Medulla oblongata (tissue), 1 donor: ENCODE results near the gene VSIR.

Source experiments
- DNase-seq: peaks from one replicate; pipeline ENCODE4 v3.0.0-alpha.2; 2015; ENCODE audit errors: extremely low spot score

The VSIR gene

DNA sequence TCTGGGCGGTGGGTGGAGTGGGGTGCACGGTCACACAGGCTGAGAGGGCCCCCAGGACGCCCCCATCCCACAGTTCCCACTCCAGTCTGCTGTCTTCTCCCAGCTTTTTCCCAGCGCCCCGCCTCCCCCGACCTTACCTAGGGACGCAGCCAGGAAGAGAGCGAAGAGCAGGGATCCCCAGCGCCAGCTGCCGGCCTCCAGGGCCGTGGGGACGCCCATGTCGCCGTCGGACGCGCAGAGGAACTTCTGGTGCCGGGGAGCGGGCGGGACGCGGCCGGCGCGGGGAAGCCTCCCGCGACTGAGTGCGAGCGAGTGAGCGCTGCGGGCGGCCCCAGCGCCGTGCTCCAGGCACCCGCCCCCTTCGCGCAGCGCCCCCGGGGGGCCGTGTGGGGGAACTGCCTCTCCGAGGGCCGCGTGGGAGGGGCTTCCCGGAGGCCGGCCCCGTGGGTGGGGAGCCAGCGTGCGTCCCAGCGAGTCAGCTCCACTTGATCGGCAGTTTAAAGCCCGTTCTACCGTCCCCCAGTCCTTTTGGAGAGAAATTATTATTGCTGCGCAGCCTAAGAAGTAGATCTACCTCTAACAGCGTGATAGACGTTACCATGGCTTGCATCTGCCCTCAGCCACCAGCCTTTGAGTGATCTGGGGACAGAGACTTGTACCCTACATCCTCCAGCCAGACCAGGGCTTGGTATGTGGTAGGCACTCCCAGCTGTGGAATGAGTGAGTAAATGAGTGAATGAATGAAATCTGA, at the start of gene VSIR:
Gene VSIR (minus strand): TSS at position 300 of the 751 bp plus-strand sequence. CDS start 81 bp downstream, at position 219.
- DNase-seq: peak; percentile 88

DNA sequence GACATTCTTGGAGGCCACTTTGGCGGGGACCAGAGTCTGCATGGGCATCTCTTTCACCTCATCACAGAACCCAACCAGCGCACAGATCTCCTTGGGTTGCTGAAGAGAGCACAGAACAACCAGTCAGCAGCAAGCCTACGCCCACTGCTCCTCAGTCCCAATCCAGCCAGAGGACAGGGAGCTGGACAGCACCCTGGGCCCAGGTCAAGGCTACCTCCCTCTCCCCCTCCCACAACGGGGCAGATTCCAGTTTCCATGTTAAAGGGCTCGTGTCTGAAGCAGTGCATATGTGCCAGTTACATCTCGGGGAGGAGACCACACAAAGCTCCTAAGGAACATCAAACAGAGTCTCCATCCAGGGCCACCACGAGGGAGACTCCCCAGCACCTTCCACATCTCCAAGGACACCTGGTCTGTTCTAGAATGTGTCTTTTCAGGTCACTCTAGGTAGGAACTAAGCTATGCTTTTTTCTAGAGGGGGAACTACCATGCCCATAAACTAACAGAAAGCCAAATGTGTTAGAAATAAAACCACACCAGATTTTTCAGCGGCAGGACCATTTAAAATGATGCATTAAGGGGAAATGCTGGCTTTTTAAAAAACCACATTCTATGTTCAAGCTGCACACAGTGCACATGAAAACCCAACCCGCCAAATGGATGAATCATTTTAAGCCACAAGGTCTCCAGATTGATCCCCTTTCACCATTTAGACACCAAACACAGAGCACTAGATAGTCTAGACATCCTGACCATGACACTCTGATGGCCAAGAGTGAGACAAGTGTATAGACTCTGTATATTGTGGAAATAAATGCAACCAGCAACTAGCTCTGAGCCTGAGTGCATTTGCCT, 48.8 kb upstream of the VSIR start:
- DNase-seq: no peak

- DNase-seq: no peak
These were observed 47.6 kb upstream of the VSIR start for GRCh38 chr10:71820966-71821365.

GRCh38 chr10:71819985-71820384, 46.7 kb upstream of the VSIR start:
- DNase-seq: no peak

- no peak for DNase-seq
These were observed 46.1 kb upstream of the VSIR start for GRCh38 chr10:71819441-71819861.

DNA sequence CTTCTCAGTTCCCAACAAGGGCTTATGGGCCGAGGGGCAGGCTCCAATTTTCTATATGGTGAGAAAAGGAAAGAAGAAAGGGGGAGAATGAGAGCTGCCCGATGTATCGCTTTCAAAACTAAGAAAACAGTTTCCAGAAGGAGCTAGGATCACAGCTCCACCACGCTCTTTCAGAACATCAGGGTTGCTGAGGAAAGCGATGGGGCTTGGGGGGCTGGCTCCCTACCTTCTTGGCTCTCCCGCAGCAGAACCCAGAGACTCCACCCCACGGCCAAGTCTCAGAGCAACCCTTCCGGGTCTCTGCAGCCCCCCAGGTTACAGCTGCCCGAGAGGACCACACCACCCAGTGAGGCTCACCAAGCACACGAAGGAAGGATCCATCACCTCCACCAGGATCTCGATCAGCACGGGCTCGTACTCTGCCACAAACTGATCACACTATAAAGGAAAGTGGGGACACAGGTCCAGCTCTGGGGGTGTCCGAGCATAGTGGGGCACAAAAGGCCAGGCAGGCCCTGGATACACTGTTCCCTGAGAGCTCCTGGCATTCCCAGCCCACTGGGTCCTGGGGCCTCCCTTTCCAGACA, 45.4 kb upstream of the VSIR start:
- DNase-seq: no peak

DNA sequence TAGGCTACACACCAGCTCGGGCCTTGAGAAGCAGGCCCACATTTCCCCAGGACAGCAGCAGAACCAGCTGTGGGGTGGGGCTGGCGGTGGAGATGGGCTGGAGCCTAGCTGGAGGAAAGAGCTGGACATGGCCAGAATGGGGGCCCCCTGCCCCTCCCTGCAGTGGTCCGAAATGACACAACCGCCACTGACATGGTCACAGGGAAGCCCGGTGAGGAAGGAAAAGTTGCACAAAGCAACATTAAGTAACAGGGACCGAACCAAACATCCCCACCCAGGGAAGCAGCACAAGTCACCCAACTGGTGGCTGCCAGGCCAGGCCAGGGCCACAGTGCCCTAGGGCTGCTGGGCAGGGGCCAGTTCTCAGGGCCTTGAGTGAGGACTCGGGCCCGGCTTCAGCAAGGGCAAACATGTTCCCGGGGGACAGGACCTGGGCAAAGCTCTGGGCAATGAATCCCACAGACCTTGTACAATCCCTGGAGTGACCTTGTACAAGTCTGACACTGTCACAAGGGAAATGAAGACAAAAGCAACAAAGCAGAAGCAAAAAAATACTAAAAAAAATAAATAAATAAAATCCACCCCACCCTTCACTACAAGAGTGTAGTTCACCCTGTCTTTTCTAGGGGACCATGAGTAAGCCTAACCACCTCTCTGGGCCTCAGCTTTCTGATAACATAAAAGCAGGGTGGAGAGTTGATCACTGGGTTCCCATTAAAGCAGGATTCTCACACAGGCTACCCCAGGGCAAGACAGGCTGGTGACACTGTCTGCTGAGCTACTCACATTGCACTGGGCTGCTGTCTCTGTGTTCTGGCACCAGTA, 44.7 kb upstream of the VSIR start:
- no peak for DNase-seq

DNA sequence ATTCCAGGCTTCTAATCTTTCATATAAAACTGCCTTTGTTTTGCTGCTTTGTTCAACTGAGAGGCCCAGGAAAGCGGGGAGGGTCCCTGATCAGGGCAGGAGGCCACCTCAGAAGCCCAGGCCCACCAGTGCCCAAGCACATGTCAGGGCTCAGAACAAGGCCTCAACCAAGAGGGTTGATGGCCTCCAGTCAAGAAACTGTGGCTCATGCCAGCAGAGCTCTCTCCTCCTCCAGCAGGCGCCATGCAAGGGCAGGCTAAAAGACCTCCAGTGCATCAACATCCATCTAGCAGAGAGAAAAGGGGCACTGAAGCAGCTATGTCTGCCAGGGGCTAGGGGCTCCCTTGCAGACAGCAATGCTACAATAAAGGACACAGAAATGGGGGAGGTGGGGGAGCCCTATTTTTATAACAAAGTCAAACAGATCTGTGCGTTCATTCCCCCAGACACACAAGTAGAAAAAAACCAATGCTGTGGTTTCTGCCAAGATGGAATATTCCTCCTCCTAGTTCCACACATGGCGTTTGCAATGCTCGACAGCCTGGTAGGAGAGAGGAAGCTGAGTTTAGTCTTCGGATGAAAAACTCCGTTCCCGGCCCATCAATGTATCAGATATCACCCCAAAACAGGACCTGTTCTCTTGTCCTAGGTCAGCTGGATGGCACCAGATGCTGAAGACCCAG, 43.8 kb upstream of the VSIR start:
- DNase-seq: no peak

DNA sequence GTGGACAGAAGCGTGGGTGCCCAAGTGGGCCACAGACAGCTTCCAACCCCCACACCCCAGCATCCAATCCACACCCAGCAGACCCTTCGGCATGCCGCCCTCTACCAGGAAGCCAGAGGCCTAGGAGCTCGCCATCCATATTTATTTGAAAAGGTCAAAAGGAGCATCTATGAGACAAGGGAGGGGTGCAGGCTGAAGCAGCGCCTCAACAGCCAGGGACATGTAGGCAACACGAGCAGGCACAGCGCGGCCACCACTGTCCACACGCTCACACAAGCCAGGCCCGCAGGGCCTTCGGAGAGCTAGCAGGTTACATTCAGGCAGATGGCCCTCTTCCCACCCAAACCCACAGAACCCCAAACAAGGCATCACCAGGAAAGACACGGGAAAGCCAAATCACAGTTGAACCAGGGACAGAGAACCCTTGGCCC, 43.1 kb upstream of the VSIR start:
- no peak for DNase-seq

DNA sequence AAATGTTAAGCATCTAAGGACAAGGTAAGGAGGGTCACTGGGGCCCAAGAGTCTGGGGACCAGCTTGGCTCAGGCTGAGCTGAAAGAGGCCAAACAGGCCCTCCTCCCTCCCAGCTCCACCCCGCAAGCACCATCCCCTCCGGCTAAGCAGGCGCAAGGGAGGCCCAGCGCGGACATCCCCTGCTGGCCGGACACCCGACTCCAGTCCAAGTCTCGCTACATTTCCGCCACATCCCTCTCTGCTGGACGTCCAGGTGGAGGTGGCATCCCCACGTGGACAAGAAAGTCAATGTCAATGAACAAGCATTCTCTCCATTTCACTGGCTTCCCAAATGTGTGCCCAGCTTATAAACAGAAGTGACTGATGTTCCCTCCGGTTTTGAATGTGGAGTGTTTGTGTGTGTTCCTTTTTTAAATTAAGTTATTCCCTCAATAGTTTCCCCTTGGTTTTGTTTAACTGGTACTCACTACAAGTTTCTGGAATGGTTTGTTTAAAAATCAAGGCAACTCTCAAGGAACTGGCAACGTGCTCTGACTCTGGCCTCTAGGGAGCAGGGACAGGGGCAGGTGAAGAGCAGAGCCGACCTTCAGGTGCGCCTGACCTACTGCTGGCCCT, 42.3 kb upstream of the VSIR start:
- no peak for DNase-seq

GRCh38 chr10:71814922-71815411, 41.6 kb upstream of the VSIR start:
- DNase-seq: no peak

- DNase-seq: no peak
These were observed 39.7 kb upstream of the VSIR start for GRCh38 chr10:71812913-71813590.

GRCh38 chr10:71812016-71812912, 38.9 kb upstream of the VSIR start:
- DNase-seq: peak; percentile 81

- no peak for DNase-seq
These were observed 38.0 kb upstream of the VSIR start for GRCh38 chr10:71811351-71811750.

DNA sequence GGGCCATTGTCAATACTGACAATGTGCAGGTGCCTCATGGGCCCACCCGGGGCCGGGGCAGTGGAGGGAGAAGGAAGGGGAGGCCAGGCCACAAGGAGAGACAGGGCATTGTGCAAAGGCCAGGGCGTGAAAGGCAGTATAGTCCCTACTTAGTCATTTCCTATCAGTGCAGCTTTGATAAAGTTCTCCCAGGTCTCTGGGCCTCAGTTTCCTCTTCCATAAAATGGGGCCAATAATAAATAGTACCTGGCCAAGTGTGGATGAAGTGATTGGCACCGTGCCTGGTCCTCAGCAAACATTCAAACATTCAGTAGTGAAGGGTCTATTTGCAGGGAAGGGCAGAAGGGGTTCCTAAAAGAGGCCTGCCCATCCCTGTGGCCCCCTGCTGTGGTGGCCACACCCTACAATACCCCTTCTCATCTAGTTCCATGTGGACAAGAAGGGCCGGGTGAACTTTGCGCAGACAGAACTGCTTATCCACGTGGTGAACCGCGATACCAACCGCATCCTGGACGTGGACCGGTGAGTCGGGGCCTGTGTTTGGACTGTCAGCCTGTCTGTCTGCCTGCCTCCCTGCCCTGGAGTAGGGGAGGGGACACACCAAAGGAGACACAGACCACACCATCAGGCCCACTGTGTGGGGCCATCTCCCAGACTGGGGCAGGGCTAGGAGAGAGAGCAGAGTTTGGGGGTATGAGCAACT, 36.9 kb upstream of the VSIR start:
- DNase-seq: no peak

DNA sequence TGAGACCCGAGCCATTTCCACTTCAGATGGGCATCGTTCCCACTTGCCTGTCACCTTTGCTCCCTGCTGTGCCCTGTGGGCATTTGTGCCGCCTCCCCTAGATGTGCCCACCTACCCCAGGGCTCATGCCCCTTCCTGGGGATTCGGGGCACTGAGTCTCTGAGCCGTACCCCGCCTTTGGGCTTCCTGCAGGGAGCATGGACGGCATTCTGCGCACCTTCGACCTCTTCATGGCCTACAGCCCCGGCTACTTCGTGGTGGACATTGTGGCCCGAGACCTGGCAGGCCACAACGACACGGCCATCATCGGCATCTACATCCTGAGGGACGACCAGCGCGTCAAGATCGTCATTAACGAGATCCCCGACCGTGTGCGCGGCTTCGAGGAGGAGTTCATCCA, 36.3 kb upstream of the VSIR start:
- DNase-seq: no peak

DNA sequence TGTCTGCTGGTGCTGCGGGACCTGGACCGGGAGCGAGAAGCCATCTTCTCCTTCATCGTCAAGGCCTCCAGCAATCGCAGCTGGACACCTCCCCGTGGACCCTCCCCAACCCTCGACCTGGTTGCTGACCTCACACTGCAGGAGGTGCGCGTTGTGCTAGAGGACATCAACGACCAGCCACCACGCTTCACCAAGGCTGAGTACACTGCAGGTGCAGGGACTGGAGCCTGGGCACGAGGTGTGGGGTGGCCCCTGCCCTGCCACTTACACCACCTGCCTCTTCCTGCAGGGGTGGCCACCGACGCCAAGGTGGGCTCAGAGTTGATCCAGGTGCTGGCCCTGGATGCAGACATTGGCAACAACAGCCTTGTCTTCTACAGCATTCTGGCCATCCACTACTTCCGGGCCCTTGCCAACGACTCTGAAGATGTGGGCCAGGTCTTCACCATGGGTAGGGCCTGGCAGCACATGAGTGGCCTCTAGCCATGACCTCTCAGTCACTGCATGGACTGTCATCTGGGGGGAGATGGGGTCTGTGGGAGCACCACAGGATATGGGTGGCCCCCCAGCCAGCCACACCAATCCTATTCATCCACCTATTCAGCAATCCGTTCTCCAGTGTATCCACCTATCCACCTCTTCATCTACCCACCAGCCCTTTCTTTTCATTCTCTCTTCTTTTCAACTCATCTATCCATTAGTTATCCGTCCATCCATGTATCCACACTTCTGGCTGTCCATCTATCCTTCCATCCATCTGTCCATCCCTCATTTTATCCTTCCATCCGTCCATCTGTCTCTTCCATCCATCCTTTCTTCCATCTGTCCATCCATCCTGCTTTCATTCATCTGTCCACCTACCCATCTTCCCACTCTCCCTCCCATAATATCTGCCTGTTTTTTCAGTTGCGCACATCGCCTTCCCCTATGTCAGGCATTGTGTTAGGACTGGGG, 34.5 kb upstream of the VSIR start:
- no peak for DNase-seq
